GM10266 (cell line): Measurements from ENCODE around the gene CATSPER4.

Experiments
- DNase-seq: peaks from one replicate; pipeline ENCODE4 v3.0.0; 2012; ENCODE audit errors: extremely low spot score
- CTCF ChIP-seq: IDR thresholded peaks from 2 replicates; pipeline ENCODE4 v1.5.1; 2012; ENCODE audit warnings: mild to moderate bottlenecking, low read depth; ENCODE audit not compliant: control insufficient read depth, insufficient read depth; ENCODE audit errors: missing control alignments

The CATSPER4 gene

GRCh38 chr1:26234644-26235370 lies 44.4 kb downstream of the CATSPER4 start:
- DNase-seq, result peak; percentile 26
- peak; percentile 28 for TF ChIP-seq CTCF

GRCh38 chr1:26237230-26237966 lies 47.0 kb downstream of the CATSPER4 start:
- TF ChIP-seq CTCF, result no peak
- DNase-seq, result no peak

GRCh38 chr1:26239936-26240335 lies 49.5 kb downstream of the CATSPER4 start:
- TF ChIP-seq CTCF, result no peak
- DNase-seq, result no peak
